Endothelial cell (in vitro differentiated cells): Measurements from ENCODE around the gene MACIR. TPM values are rescaled to one million over a fixed set of nuclear protein-coding genes. Genes with fewer than 3 reads are reported as not detected.
"Not testable (repeated sequence)": the region's sequence is repeated elsewhere in the genome, so short reads cannot be mapped to it uniquely, and the experiment has no call there.

ENCODE experiments used
- DNase-seq: peaks from one replicate; pipeline ENCODE4 v3.0.0; 2021; ENCODE audit warnings: low spot score
- H3K27ac Mint-ChIP-seq: one replicate; pipeline ENCODE4 v1.8.0; 2021; ENCODE audit warnings: mixed read lengths, inconsistent platforms; ENCODE audit not compliant: unreplicated experiment
- H3K27me3 Mint-ChIP-seq: one replicate; pipeline ENCODE4 v1.8.0; 2021; ENCODE audit warnings: mild to moderate bottlenecking, moderate library complexity, mixed read lengths, inconsistent platforms; ENCODE audit not compliant: unreplicated experiment
- H3K36me3 Mint-ChIP-seq: one replicate; pipeline ENCODE4 v1.8.0; 2021; ENCODE audit warnings: mild to moderate bottlenecking, low read depth, mixed read lengths, inconsistent platforms; ENCODE audit not compliant: unreplicated experiment
- H3K4me1 Mint-ChIP-seq: one replicate; pipeline ENCODE4 v1.8.0; 2021; ENCODE audit warnings: mild to moderate bottlenecking, mixed read lengths, inconsistent platforms; ENCODE audit not compliant: unreplicated experiment
- H3K4me3 Mint-ChIP-seq: one replicate; pipeline ENCODE4 v1.8.0; 2021; ENCODE audit warnings: mild to moderate bottlenecking, mixed read lengths, inconsistent platforms; ENCODE audit not compliant: unreplicated experiment
- H3K9me3 Mint-ChIP-seq: one replicate; pipeline ENCODE4 v1.8.0; 2021; ENCODE audit warnings: mixed read lengths, inconsistent platforms; ENCODE audit not compliant: unreplicated experiment
- total RNA-seq: library from RNA; stranded (reverse); fragmentation: NEBNext Ultra II Directional; extraction: Animal tissue kit (Norgen Biotek cat#: 25700); gene quantifications from one replicate; pipeline ENCODE4 v1.2.1, GENCODE V29; 2021; ENCODE audit not compliant: unreplicated experiment
- TF ChIP-seq, protein P1 (sequence below): fragments of 200-600 bp; sonication (generic); IDR thresholded peaks from one replicate; pipeline ENCODE4 v1.5.0; 2021; ENCODE audit warnings: antibody characterized with exemption; ENCODE audit not compliant: unreplicated experiment

MACIR gene
- total RNA-seq, 1 donor from 2014 or later: 9.2 TPM

DNA sequence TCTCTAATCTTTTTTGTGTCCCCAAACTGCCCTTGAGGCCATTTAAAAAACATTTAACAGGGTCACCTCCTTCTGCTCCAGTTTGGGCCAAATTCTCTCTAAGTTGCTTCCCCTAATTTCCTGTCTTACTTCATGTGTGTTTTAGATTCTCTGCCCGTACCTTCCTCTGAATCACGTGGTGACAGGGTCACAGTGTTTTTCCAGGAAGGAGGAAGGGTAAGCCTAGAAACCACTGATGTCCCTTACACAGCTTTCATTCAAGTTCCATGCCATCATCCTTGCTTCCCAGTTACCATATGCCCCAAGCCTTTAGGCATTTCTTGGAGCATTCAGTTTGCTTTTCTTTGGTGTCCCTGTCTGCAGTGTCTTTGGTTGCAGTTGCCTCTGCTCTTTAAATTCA lies 42.4 kb upstream of the MACIR start:
- Mint-ChIP-seq H3K36me3 (no peaks in the 10 kb centered on the region), H3K9me3 (no peaks in the 10 kb centered on the region), H3K27ac (no peak overlapping the region), H3K4me3 (no peak overlapping the region), H3K27me3 (no peaks in the 10 kb centered on the region), H3K4me1 (peaks cover 9% of the 10 kb centered on the region)
- TF ChIP-seq, protein P1, sequence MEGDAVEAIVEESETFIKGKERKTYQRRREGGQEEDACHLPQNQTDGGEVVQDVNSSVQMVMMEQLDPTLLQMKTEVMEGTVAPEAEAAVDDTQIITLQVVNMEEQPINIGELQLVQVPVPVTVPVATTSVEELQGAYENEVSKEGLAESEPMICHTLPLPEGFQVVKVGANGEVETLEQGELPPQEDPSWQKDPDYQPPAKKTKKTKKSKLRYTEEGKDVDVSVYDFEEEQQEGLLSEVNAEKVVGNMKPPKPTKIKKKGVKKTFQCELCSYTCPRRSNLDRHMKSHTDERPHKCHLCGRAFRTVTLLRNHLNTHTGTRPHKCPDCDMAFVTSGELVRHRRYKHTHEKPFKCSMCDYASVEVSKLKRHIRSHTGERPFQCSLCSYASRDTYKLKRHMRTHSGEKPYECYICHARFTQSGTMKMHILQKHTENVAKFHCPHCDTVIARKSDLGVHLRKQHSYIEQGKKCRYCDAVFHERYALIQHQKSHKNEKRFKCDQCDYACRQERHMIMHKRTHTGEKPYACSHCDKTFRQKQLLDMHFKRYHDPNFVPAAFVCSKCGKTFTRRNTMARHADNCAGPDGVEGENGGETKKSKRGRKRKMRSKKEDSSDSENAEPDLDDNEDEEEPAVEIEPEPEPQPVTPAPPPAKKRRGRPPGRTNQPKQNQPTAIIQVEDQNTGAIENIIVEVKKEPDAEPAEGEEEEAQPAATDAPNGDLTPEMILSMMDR: no peak
- DNase-seq: no peak

DNA sequence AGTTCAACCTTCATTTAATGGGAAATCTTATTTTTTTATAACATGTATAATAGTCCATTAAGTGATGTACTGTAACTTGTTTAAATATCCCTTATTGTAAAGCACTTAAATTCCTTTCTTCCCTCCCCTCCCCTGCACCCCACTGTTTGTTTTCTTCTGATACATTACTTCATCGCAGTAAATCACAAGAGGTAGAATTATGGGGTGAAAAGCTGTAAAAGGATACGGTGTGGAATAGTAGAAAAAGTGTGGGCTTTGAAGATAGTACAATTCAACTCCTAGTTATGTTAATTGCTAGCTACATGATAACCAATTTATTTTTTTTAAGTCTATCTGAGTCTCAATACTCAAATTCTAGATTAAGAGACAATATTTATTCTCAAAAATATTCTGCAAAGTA lies 41.9 kb upstream of the MACIR start:
- H3K27ac Mint-ChIP-seq: no peak overlapping the region
- peaks cover 9% of the 10 kb centered on the region for H3K4me1 Mint-ChIP-seq
- H3K27me3 Mint-ChIP-seq: no peaks in the 10 kb centered on the region
- no peaks in the 10 kb centered on the region for H3K9me3 Mint-ChIP-seq
- TF ChIP-seq, protein P1: no peak
- DNase-seq: no peak
- H3K4me3 Mint-ChIP-seq: no peak overlapping the region
- H3K36me3 Mint-ChIP-seq: no peaks in the 10 kb centered on the region

DNA sequence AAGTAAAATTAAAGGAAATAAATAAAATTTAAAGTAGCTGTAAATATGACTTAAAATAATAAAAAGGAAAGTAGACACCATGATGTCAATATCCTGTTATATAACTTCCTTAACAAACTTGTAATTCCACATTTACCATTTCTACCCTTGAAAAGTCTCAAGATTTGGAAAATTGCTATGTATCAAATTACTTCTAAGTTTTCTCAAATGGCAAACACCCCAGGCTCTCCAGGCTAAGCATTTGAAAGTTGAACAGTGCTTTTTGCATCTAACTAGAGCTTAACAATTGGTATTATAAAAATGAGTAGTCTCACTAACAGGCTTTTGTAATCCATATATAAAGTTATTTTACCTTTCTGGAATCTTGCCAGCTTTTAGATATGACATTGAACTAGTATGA lies 41.5 kb upstream of the MACIR start:
- H3K4me1 Mint-ChIP-seq: peaks cover 6% of the 10 kb centered on the region
- H3K27ac Mint-ChIP-seq: no peak overlapping the region
- no peak for DNase-seq
- H3K4me3 Mint-ChIP-seq: no peak overlapping the region
- no peaks in the 10 kb centered on the region for H3K27me3 Mint-ChIP-seq
- no peaks in the 10 kb centered on the region for H3K9me3 Mint-ChIP-seq
- no peaks in the 10 kb centered on the region for H3K36me3 Mint-ChIP-seq
- TF ChIP-seq, protein P1: no peak

DNA sequence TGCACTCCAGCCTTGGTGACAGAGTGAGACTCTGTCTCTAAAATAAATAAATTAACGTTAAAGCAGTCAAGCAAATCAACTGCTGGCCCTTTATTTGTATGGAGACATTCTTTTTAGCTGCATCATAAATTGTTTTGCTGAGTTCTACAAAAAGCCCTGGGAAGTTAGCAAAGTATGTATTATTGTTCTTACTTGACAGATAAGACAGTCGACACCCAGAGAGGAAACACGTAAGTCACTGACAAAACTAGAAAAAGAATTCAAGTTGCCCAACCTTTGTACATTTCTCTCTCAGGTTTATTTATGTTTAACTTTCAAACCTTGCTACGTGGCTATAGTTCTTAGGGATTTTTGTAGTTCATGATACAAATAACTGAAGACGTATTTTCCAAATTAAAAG lies 40.4 kb upstream of the MACIR start:
- TF ChIP-seq, protein P1: no peak
- H3K27me3 Mint-ChIP-seq: no peaks in the 10 kb centered on the region
- H3K36me3 Mint-ChIP-seq: no peaks in the 10 kb centered on the region
- H3K9me3 Mint-ChIP-seq: no peaks in the 10 kb centered on the region
- H3K27ac Mint-ChIP-seq: no peak overlapping the region
- no peak overlapping the region for H3K4me3 Mint-ChIP-seq
- peaks cover 3% of the 10 kb centered on the region for H3K4me1 Mint-ChIP-seq
- DNase-seq: no peak

DNA sequence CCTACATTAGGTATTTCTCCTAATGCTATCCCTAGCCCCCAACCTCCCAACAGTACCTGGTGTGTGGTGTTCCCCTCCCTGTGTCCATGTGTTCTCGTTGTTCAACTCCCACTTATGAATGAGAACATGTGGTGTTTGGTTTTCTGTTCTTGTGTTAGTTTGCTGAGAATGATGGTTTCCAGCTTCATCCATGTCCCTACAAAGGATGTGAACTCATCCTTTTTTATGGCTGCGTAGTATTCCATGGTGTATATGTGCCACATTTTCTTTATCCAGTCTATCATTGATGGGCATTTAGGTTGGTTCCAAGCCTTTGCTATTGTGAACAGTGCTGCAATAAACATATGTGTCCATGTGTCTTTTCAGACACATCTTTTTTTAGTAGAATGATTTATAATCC lies 39.5 kb upstream of the MACIR start:
- H3K4me1 Mint-ChIP-seq, H3K9me3 Mint-ChIP-seq, H3K27ac Mint-ChIP-seq, H3K27me3 Mint-ChIP-seq, DNase-seq, H3K36me3 Mint-ChIP-seq, H3K4me3 Mint-ChIP-seq: not testable (repeated sequence)
